ENCODE results near the gene B3GAT3.
A peak's percentile ranks its signal among the peaks of the same experiment; 100 is the strongest.
"Not testable (repeated sequence)": the region's sequence is repeated elsewhere in the genome, so short reads cannot be mapped to it uniquely, and the experiment has no call there.

B3GAT3 gene

DNA sequence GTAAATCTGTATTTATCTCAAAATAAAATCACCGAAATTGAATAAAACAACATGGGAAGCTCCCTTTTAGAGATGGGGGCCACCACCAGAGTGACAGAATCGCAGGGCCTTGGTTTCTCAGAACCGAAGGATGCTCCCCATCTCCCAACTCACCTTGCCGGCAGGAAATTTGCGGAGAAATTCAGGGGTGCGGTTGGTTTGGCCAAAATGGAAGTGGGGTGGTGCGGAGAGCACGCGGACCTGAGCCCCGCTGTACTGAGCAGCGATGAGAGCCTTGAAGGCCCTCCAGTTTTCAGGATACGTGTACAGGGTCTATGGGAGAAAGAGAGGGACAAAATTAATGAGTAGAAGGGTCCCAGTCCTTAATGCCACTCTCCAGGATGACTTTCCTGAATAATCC, 49.4 kb downstream of the B3GAT3 start:
- H2AFZ ChIP-seq (ENCODE audit: low read length), result no peak overlapping the region
- no peaks in the 10 kb centered on the region for H3K9me3 ChIP-seq (ENCODE audit: low read length)
- no peaks in the 10 kb centered on the region for H3F3A ChIP-seq (ENCODE audit: insufficient read depth, low read length)
- peak overlapping the region; percentile 61 for H3K27ac ChIP-seq (ENCODE audit: low read depth, low read length, poor library complexity, severe bottlenecking)
- H3K4me1 ChIP-seq (ENCODE audit: insufficient read depth, low read length, severe bottlenecking), result peaks cover 38% of the 10 kb centered on the region
- no peaks in the 10 kb centered on the region for H3K27me3 ChIP-seq (ENCODE audit: insufficient read depth, low read length)
- H3K36me3 ChIP-seq (ENCODE audit: insufficient read depth, low read length), result peaks cover 76% of the 10 kb centered on the region
- TF ChIP-seq, protein P1, sequence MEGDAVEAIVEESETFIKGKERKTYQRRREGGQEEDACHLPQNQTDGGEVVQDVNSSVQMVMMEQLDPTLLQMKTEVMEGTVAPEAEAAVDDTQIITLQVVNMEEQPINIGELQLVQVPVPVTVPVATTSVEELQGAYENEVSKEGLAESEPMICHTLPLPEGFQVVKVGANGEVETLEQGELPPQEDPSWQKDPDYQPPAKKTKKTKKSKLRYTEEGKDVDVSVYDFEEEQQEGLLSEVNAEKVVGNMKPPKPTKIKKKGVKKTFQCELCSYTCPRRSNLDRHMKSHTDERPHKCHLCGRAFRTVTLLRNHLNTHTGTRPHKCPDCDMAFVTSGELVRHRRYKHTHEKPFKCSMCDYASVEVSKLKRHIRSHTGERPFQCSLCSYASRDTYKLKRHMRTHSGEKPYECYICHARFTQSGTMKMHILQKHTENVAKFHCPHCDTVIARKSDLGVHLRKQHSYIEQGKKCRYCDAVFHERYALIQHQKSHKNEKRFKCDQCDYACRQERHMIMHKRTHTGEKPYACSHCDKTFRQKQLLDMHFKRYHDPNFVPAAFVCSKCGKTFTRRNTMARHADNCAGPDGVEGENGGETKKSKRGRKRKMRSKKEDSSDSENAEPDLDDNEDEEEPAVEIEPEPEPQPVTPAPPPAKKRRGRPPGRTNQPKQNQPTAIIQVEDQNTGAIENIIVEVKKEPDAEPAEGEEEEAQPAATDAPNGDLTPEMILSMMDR (IDR thresholded peaks at IDR 0.05; ENCODE audit: low read length), result no peak
- TF ChIP-seq EZH2 (IDR thresholded peaks at IDR 0.05; ENCODE audit: borderline replicate concordance, low read length), result no peak
- H4K20me1 ChIP-seq (ENCODE audit: insufficient read depth, low read length), result no peaks in the 10 kb centered on the region
- peak overlapping the region; percentile 77 for H3K4me3 ChIP-seq (ENCODE audit: low read depth, low read length, poor library complexity, severe bottlenecking)
- peaks cover 21% of the 10 kb centered on the region for H3K79me2 ChIP-seq (ENCODE audit: insufficient read depth, low read length)
- H3K9me2 ChIP-seq (ENCODE audit: low read depth, low read length), result no peaks in the 10 kb centered on the region
- peak overlapping the region; percentile 81 for H3K9ac ChIP-seq (ENCODE audit: low read length)
- peak overlapping the region; percentile 78 for H3K4me2 ChIP-seq (ENCODE audit: low read length)

DNA sequence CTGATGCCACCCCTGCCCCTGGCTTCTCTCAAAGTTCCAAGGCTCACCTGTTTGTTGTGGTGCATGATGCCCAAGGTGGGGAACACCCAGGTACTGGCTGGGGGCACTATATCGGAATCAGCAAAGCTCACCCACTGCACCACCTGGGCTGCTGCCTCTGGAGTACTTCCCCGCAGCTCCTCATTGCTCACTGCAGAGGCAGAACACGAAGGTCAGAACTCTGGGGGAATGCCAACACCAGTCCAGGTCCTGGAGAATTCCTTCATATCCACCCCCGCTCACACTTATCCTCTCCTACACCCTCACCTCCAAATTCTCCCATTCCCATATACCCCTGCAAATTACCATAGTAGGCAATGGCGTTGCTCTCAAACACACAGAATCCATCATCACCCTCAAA, 50.3 kb downstream of the B3GAT3 start:
- Histone ChIP-seq H3K79me2 (ENCODE audit: insufficient read depth, low read length) (peaks cover 21% of the 10 kb centered on the region), H3K36me3 (ENCODE audit: insufficient read depth, low read length) (peaks cover 77% of the 10 kb centered on the region), H3K4me3 (ENCODE audit: low read depth, low read length, poor library complexity, severe bottlenecking) (peak overlapping the region; percentile 77), H3K4me2 (ENCODE audit: low read length) (peak overlapping the region; percentile 78; the same call in 1 of the 2 replicates), H3K4me1 (ENCODE audit: insufficient read depth, low read length, severe bottlenecking) (peaks cover 38% of the 10 kb centered on the region)
- H3K9ac ChIP-seq (ENCODE audit: low read length); H3K27ac ChIP-seq (ENCODE audit: low read depth, low read length, poor library complexity, severe bottlenecking); H3K9me2 ChIP-seq (ENCODE audit: low read depth, low read length); H3K9me3 ChIP-seq (ENCODE audit: low read length); H2AFZ ChIP-seq (ENCODE audit: low read length); H3F3A ChIP-seq (ENCODE audit: insufficient read depth, low read length); H3K27me3 ChIP-seq (ENCODE audit: insufficient read depth, low read length); H4K20me1 ChIP-seq (ENCODE audit: insufficient read depth, low read length): not testable (repeated sequence)

DNA sequence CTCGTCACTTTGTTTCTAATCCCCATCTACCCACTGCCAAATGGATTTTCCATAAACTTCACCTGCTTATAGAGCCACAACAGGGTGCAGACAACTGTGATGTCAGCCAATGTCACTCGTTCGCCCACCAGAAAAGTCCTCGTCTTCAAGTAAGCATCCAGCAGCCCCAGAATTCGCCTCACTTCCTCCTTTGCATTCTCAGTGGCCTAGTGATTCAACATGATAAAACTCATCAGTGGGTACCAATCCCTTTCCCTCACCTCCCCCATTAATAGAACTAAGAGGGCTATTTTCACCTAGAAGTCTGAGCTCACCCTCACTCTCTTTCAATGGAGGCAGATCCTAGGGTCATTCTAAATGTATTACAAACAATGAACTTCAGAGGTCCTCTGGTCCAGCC, 50.9 kb downstream of the B3GAT3 start:
- H3K27ac ChIP-seq (ENCODE audit: low read depth, low read length, poor library complexity, severe bottlenecking); H4K20me1 ChIP-seq (ENCODE audit: insufficient read depth, low read length); H3K27me3 ChIP-seq (ENCODE audit: insufficient read depth, low read length); H3K4me3 ChIP-seq (ENCODE audit: low read depth, low read length, poor library complexity, severe bottlenecking); H2AFZ ChIP-seq (ENCODE audit: low read length); H3K9me3 ChIP-seq (ENCODE audit: low read length); H3K4me2 ChIP-seq (ENCODE audit: low read length); H3F3A ChIP-seq (ENCODE audit: insufficient read depth, low read length); H3K9me2 ChIP-seq (ENCODE audit: low read depth, low read length); H3K9ac ChIP-seq (ENCODE audit: low read length): not testable (repeated sequence)
- Histone ChIP-seq H3K36me3 (ENCODE audit: insufficient read depth, low read length) (peaks cover 77% of the 10 kb centered on the region), H3K79me2 (ENCODE audit: insufficient read depth, low read length) (peaks cover 23% of the 10 kb centered on the region), H3K4me1 (ENCODE audit: insufficient read depth, low read length, severe bottlenecking) (peaks cover 38% of the 10 kb centered on the region)

DNA sequence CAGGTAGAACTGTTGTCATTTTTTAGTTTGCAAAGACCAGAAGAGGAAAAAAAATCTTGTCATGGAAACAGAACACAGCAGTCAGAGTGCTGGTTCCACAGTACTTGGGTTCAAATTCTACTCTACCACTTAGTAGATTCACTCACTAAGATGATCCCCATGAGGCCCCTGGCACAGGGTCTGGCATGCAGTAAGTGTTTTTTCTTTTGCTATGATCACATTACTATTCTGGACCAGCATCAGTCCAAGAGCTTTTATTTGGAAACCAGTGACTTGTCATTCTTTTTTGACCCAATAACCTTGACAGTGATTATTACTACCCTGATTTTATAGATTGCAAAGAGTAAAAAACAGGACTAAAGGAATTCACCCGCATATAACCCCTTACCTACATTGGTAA, 52.2 kb downstream of the B3GAT3 start:
- Histone ChIP-seq H3K4me3 (ENCODE audit: low read depth, low read length, poor library complexity, severe bottlenecking) (no peak overlapping the region), H3K27me3 (ENCODE audit: insufficient read depth, low read length) (no peaks in the 10 kb centered on the region), H3K36me3 (ENCODE audit: insufficient read depth, low read length) (peaks cover 84% of the 10 kb centered on the region), H3K27ac (ENCODE audit: low read depth, low read length, poor library complexity, severe bottlenecking) (no peak overlapping the region), H4K20me1 (ENCODE audit: insufficient read depth, low read length) (no peaks in the 10 kb centered on the region), H3K9me2 (ENCODE audit: low read depth, low read length) (no peaks in the 10 kb centered on the region), H3K9ac (ENCODE audit: low read length) (no peak overlapping the region), H3K79me2 (ENCODE audit: insufficient read depth, low read length) (peaks cover 25% of the 10 kb centered on the region), H3K4me1 (ENCODE audit: insufficient read depth, low read length, severe bottlenecking) (peaks cover 26% of the 10 kb centered on the region), H3K4me2 (ENCODE audit: low read length) (no peak overlapping the region), H3K9me3 (ENCODE audit: low read length) (no peaks in the 10 kb centered on the region), H3F3A (ENCODE audit: insufficient read depth, low read length) (no peaks in the 10 kb centered on the region), H2AFZ (ENCODE audit: low read length) (no peak overlapping the region)
- TF ChIP-seq, protein P1 (IDR thresholded peaks at IDR 0.05; ENCODE audit: low read length), result no peak
- TF ChIP-seq EZH2 (IDR thresholded peaks at IDR 0.05; ENCODE audit: borderline replicate concordance, low read length), result no peak

Measured in OCI-LY1 (cell line).